ENCODE results near the gene ENTPD3. TPM values are rescaled to one million over a fixed set of nuclear protein-coding genes. Genes with fewer than 3 reads are reported as not detected.

ENTPD3 gene
- total and polyA plus RNA-seq, 2 donors (not counting 1 experiment from before 2014, with no cell fraction given), result not detected

DNA sequence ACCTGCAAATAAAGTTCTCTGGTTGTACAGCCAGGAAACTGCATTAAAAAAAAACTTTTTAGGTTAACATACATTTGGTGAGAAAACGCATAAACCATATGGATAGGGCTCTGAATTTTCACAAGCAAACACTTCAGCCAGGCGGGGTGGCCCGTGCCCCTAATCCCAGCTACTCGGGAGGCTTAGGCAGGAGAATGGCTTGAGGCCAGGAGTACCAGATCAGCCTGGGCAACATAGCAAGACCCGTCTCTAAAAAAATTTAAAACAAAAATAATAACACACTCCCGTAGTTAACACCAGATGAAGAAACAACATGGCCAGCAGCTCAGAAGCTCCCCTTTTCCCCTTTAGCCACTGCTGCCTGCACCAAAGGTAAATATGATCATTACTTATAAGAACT, 66.9 kb downstream of the ENTPD3 start:
- peaks cover 0 to 5% (median 0%) of the 10 kb centered on the region in 3 donors for H3K9me3 ChIP-seq (ENCODE audit: control extremely low read depth in 1 of 3, control insufficient read depth in 2 of 3, insufficient read depth in 1 of 3, low read length in 2 of 3)
- POLR2A ChIA-PET, result interaction anchor here (1.4 kb wide), 1 partner anchor 745 kb away, joined by 3 read pairs; the partner anchor contains the start of gene CTNNB1
- H2AFZ ChIP-seq (ENCODE audit: insufficient read depth, low read depth, low read length, poor library complexity, severe bottlenecking), result peak overlapping the region; percentile 92
- H3K79me2 ChIP-seq (ENCODE audit: control insufficient read depth, insufficient read depth, low read length), result peaks cover 23% of the 10 kb centered on the region
- no peaks in the 10 kb centered on the region for H3K9me3 Mint-ChIP-seq (ENCODE audit: insufficient read depth)
- peak overlapping the region in 2 of 5 experiments; percentile 77 to 85 for H3K4me3 ChIP-seq (ENCODE audit: control extremely low read depth in 1 of 5, extremely low read depth in 1 of 5, insufficient read depth in 1 of 5, low read depth in 2 of 5, low read length in 4 of 5)
- peak overlapping the region; percentile 92 for H3K4me2 ChIP-seq (replicated peaks; ENCODE audit: low read depth, low read length, poor library complexity, severe bottlenecking)
- no peak overlapping the region for H3K27ac Mint-ChIP-seq
- H3K4me1 Mint-ChIP-seq, result peaks cover 44% of the 10 kb centered on the region
- H3K4me3 Mint-ChIP-seq, result no peak overlapping the region
- no peak for ATAC-seq (ENCODE audit: low read depth)
- TF ChIP-seq, protein P1, sequence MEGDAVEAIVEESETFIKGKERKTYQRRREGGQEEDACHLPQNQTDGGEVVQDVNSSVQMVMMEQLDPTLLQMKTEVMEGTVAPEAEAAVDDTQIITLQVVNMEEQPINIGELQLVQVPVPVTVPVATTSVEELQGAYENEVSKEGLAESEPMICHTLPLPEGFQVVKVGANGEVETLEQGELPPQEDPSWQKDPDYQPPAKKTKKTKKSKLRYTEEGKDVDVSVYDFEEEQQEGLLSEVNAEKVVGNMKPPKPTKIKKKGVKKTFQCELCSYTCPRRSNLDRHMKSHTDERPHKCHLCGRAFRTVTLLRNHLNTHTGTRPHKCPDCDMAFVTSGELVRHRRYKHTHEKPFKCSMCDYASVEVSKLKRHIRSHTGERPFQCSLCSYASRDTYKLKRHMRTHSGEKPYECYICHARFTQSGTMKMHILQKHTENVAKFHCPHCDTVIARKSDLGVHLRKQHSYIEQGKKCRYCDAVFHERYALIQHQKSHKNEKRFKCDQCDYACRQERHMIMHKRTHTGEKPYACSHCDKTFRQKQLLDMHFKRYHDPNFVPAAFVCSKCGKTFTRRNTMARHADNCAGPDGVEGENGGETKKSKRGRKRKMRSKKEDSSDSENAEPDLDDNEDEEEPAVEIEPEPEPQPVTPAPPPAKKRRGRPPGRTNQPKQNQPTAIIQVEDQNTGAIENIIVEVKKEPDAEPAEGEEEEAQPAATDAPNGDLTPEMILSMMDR (IDR thresholded peaks at IDR 0.05), result no peak
- TF ChIP-seq EZH2 (IDR thresholded peaks at IDR 0.05; ENCODE audit: borderline replicate concordance, insufficient read depth, low read depth, low read length, poor library complexity, severe bottlenecking), result no peak
- no peak for DNase-seq
- 72% methylated on average over 3 of the region's 6 CpGs for WGBS (ENCODE audit: insufficient coverage)
- H3K9ac ChIP-seq (ENCODE audit: low read length), result no peak overlapping the region
- H3K27me3 ChIP-seq (replicated peaks in 1 of 4; ENCODE audit: control extremely low read depth in 1 of 4, control insufficient read depth in 3 of 4, insufficient read depth in 4 of 4, low read length in 3 of 4), result no peaks in the 10 kb centered on the region
- H3K27ac ChIP-seq (ENCODE audit: low read length in 2 of 2), result no peak overlapping the region
- peaks cover 5 to 10% of the 10 kb centered on the region in 2 experiments for H3K36me3 ChIP-seq (replicated peaks in 1 of 2; ENCODE audit: control extremely low read depth in 1 of 2, control insufficient read depth in 1 of 2, extremely low read depth in 1 of 2, insufficient read depth in 2 of 2, low read length in 1 of 2)
- H4K20me1 ChIP-seq (ENCODE audit: control insufficient read depth, insufficient read depth, low read length, poor library complexity, severe bottlenecking), result peaks cover 16% of the 10 kb centered on the region
- CTCF ChIA-PET, result interaction anchor here (0.8 kb wide), 1 partner anchor 145 kb away, joined by 3 read pairs; no protein-coding TSS in a partner anchor
- peaks cover 32 to 36% of the 10 kb centered on the region in 2 donors for H3K4me1 ChIP-seq (ENCODE audit: control insufficient read depth in 2 of 2, insufficient read depth in 2 of 2, low read length in 2 of 2)
- intact Hi-C loops (cut with micrococcal nuclease), result loop anchor here (1.0 to 10.0 kb wide), 7 partner anchors 23 to 1558 kb away; partner anchors contain the start of genes CTNNB1, EIF1B, SCN11A and WDR48
- H3K27me3 Mint-ChIP-seq, result no peaks in the 10 kb centered on the region

DNA sequence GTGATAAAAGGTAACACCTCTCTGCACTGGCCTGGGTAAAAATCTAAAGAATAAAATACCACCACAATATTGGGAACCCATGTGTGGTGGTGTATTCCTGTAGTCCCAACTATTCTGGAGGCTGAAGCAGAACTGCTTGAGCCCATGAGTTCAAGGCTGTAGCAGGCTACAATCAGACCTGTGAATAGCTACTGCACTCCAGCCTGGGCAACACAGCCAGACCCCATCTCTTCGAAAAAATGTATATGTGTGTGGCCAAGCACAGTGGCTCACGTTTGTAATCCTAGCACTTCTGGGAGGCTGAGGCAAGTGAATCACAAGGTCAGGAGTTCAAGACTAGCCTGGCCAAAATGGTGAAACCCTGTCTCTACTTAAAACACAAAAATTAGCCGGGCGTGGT, 68.3 kb downstream of the ENTPD3 start:
- ChIA-PET CTCF (no interaction called here), POLR2A (no interaction called here)
- no peaks in the 10 kb centered on the region for H3K27me3 ChIP-seq (replicated peaks in 1 of 4; ENCODE audit: control extremely low read depth in 1 of 4, control insufficient read depth in 3 of 4, insufficient read depth in 4 of 4, low read length in 3 of 4)
- no peak overlapping the region for H3K9ac ChIP-seq (ENCODE audit: low read length)
- peaks cover 29% of the 10 kb centered on the region for H3K79me2 ChIP-seq (ENCODE audit: control insufficient read depth, insufficient read depth, low read length)
- no peak overlapping the region for H2AFZ ChIP-seq (ENCODE audit: insufficient read depth, low read depth, low read length, poor library complexity, severe bottlenecking)
- no peak overlapping the region for H3K4me2 ChIP-seq (replicated peaks; ENCODE audit: low read depth, low read length, poor library complexity, severe bottlenecking)
- intact Hi-C loops (cut with micrococcal nuclease), result loop anchor here (10.0 kb wide), 1 partner anchor 739 kb away; the partner anchor contains the start of gene CTNNB1
- peaks cover 5 to 22% of the 10 kb centered on the region in 2 experiments for H3K36me3 ChIP-seq (replicated peaks in 1 of 2; ENCODE audit: control extremely low read depth in 1 of 2, control insufficient read depth in 1 of 2, extremely low read depth in 1 of 2, insufficient read depth in 2 of 2, low read length in 1 of 2)
- H3K4me1 ChIP-seq (ENCODE audit: control insufficient read depth in 2 of 2, insufficient read depth in 2 of 2, low read length in 2 of 2), result peaks cover 32 to 38% of the 10 kb centered on the region in 2 donors
- H3K27ac ChIP-seq (ENCODE audit: low read length in 2 of 2), result no peak overlapping the region
- ATAC-seq (ENCODE audit: low read depth) (no peak), DNase-seq (no peak)
- no peaks in the 10 kb centered on the region for H3K9me3 Mint-ChIP-seq (ENCODE audit: insufficient read depth)
- H3K27me3 Mint-ChIP-seq, result no peaks in the 10 kb centered on the region
- no peak for TF ChIP-seq EZH2 (IDR thresholded peaks at IDR 0.05; ENCODE audit: borderline replicate concordance, insufficient read depth, low read depth, low read length, poor library complexity, severe bottlenecking)
- TF ChIP-seq, protein P1 (IDR thresholded peaks at IDR 0.05), result no peak
- H3K9me3 ChIP-seq (ENCODE audit: control extremely low read depth in 1 of 3, control insufficient read depth in 2 of 3, insufficient read depth in 1 of 3, low read length in 2 of 3), result peaks cover 0 to 5% (median 0%) of the 10 kb centered on the region in 3 donors
- 100% methylated on average over 2 of the region's 4 CpGs for WGBS (ENCODE audit: insufficient coverage)
- peak overlapping the region; percentile 94 for H3K4me3 Mint-ChIP-seq
- peaks cover 47% of the 10 kb centered on the region for H3K4me1 Mint-ChIP-seq
- H4K20me1 ChIP-seq (ENCODE audit: control insufficient read depth, insufficient read depth, low read length, poor library complexity, severe bottlenecking), result peaks cover 22% of the 10 kb centered on the region
- no peak overlapping the region for H3K27ac Mint-ChIP-seq
- H3K4me3 ChIP-seq (ENCODE audit: control extremely low read depth in 1 of 5, extremely low read depth in 1 of 5, insufficient read depth in 1 of 5, low read depth in 2 of 5, low read length in 4 of 5), result no peak overlapping the region
